Gastroesophageal sphincter (tissue), 4 donors: ENCODE measurements around the gene COX14. TPM values are rescaled to one million over a fixed set of nuclear protein-coding genes. Genes with fewer than 3 reads are reported as not detected.
A peak's percentile ranks its signal among the peaks of the same experiment; 100 is the strongest.
"Not testable (repeated sequence)": the region's sequence is repeated elsewhere in the genome, so short reads cannot be mapped to it uniquely, and the experiment has no call there.

ENCODE experiments used
- ATAC-seq: fragments of 150-250 bp; one replicate; pipeline ENCODE4 v1.9.1; 2016; ENCODE audit warnings: mild to moderate bottlenecking, moderate library complexity
- H3K27ac ChIP-seq, 4 donors: fragments of 200-600 bp; sonication (generic) in 3 of 4; 1 replicate in 3 of 4; 2 replicates in 1 of 4; pipeline ENCODE4 v1.5.1; 2016 to 2019
- H3K27me3 ChIP-seq: fragments of 200-600 bp; sonication (generic); one replicate; pipeline ENCODE4 v1.5.1; 2019
- H3K36me3 ChIP-seq, 2 donors: fragments of 200-600 bp; sonication (generic); one replicate each; pipeline ENCODE4 v1.5.1; 2019; ENCODE audit warnings: control low read depth in 1 of 2
- H3K4me1 ChIP-seq, 3 donors: fragments of 200-600 bp; sonication (generic); 1 replicate in 2 of 3; 2 replicates in 1 of 3; pipeline ENCODE4 v1.5.1; 2016 to 2019; ENCODE audit warnings: control low read depth in 2 of 3
- H3K4me3 ChIP-seq, 2 donors: fragments of 200-600 bp; sonication (generic); one replicate each; pipeline ENCODE4 v1.5.1; 2019; ENCODE audit warnings: mild to moderate bottlenecking in 1 of 2, moderate library complexity in 1 of 2
- H3K9me3 ChIP-seq, 3 donors: fragments of 200-600 bp; sonication (generic); one replicate each; pipeline ENCODE4 v1.5.1; 2017 to 2019; ENCODE audit warnings: control low read depth in 2 of 3
- CTCF ChIP-seq, 4 experiments: fragments of 200-600 bp in 2 of 4; fragments of 450-650 bp in 2 of 4; sonication (generic) in 1 of 4; IDR thresholded peaks; one replicate each; pipeline ENCODE4 v1.5.1; 2017 to 2019; ENCODE audit warnings: antibody characterized with exemption in 4 of 4, mild to moderate bottlenecking in 2 of 4, moderate library complexity in 2 of 4
- EP300 ChIP-seq: sonication (generic); formaldehyde crosslinking; IDR thresholded peaks from one replicate; pipeline ENCODE4 v1.6.1; 2017; ENCODE audit warnings: antibody characterized with exemption, mild to moderate bottlenecking
- POLR2A ChIP-seq, 2 donors: fragments of 450-650 bp; IDR thresholded peaks; one replicate each; pipeline ENCODE4 v1.6.1; 2017; ENCODE audit warnings: antibody characterized with exemption in 2 of 2, mild to moderate bottlenecking in 2 of 2, moderate library complexity in 1 of 2
- POLR2AphosphoS5 ChIP-seq: sonication (generic); formaldehyde crosslinking; IDR thresholded peaks from one replicate; pipeline ENCODE4 v1.6.1; 2017; ENCODE audit warnings: antibody characterized with exemption
- WGBS, 2 donors: methylation state at CpG; one replicate each; pipeline ENCODE4 v1.1.5; 2018; ENCODE audit warnings: low coverage in 1 of 2; 5-methylcytosine and 5-hydroxymethylcytosine counted together
- total RNA-seq, 4 donors: library from RNA; depleted of rRNA; stranded (reverse); fragments of >200 nt; gene quantifications; one replicate each; pipeline ENCODE4 v1.1.0, GENCODE V29; 2016

COX14 gene
- total RNA-seq, 4 donors from 2014 or later = 66.1 to 111 (median 81.0) TPM

- no peak for TF ChIP-seq EP300
- no peak for TF ChIP-seq POLR2AphosphoS5
- no peak for TF ChIP-seq POLR2A (IDR thresholded peaks at IDR 0.05)
- no peak for TF ChIP-seq CTCF (IDR thresholded peaks at IDR 0.05)
- Histone ChIP-seq H3K27me3 (no peaks in the 10 kb centered on the region), H3K27ac (no peak overlapping the region), H3K36me3 (no peaks in the 10 kb centered on the region), H3K4me1 (peaks cover 0 to 23% (median 0%) of the 10 kb centered on the region in 3 donors), H3K4me3 (no peak overlapping the region), H3K9me3 (no peaks in the 10 kb centered on the region)
- no peak for ATAC-seq
- WGBS, 2 donors = 97 to 100% methylated on average over 1 to 5 of the region's 5 CpGs
Observed at GRCh38 chr12:50079771-50080170, 32.3 kb upstream of the COX14 start.

GRCh38 chr12:50081096-50081808, 30.8 kb upstream of the COX14 start:
- Histone ChIP-seq H3K27ac (no peak overlapping the region), H3K4me3 (no peak overlapping the region), H3K9me3 (no peaks in the 10 kb centered on the region), H3K27me3 (no peaks in the 10 kb centered on the region), H3K4me1 (peaks cover 0 to 23% (median 0%) of the 10 kb centered on the region in 3 donors), H3K36me3 (no peaks in the 10 kb centered on the region)
- WGBS, 2 donors = 72% methylated on average over 2 of the region's 46 CpGs; no CpG with 5 or more reads in 1 of the 2 donors
- ATAC-seq = no peak
- no peak for TF ChIP-seq POLR2AphosphoS5

GRCh38 chr12:50082644-50083043, 29.4 kb upstream of the COX14 start:
- peaks cover 0 to 12% of the 10 kb centered on the region in 2 donors for H3K36me3 ChIP-seq
- WGBS, 2 donors = 73% methylated on average over 7 of the region's 7 CpGs; no CpG with 5 or more reads in 1 of the 2 donors
- ATAC-seq = no peak
- no peaks in the 10 kb centered on the region for H3K9me3 ChIP-seq
- TF ChIP-seq CTCF (IDR thresholded peaks at IDR 0.05) = no peak
- peaks cover 0 to 35% (median 0%) of the 10 kb centered on the region in 3 donors for H3K4me1 ChIP-seq
- H3K27me3 ChIP-seq = no peaks in the 10 kb centered on the region
- no peak overlapping the region for H3K27ac ChIP-seq
- H3K4me3 ChIP-seq = no peak overlapping the region

- 82 to 100% methylated on average over 1 of the region's 1 CpG for WGBS, 2 donors
- Histone ChIP-seq H3K27me3 (no peaks in the 10 kb centered on the region), H3K9me3 (no peaks in the 10 kb centered on the region), H3K27ac (no peak overlapping the region), H3K4me3 (no peak overlapping the region), H3K36me3 (peaks cover 0 to 19% of the 10 kb centered on the region in 2 donors), H3K4me1 (peaks cover 0 to 41% (median 0%) of the 10 kb centered on the region in 3 donors)
- TF ChIP-seq POLR2AphosphoS5 (no peak), CTCF (IDR thresholded peaks at IDR 0.05) (no peak), EP300 (no peak), POLR2A (IDR thresholded peaks at IDR 0.05) (no peak)
- no peak for ATAC-seq
Observed at GRCh38 chr12:50083301-50083700, 28.7 kb upstream of the COX14 start.

- H3K27ac ChIP-seq = peak overlapping the region; percentile 89 to 99 (median 94)
- H3K4me1 ChIP-seq = peaks cover 0 to 51% (median 0%) of the 10 kb centered on the region in 3 donors
- not testable (repeated sequence) for ATAC-seq, H3K9me3 ChIP-seq, H3K27me3 ChIP-seq
- peaks cover 0 to 30% of the 10 kb centered on the region in 2 donors for H3K36me3 ChIP-seq
- WGBS, 2 donors = 6 to 25% methylated on average over 2 to 6 of the region's 7 CpGs
- H3K4me3 ChIP-seq = peak overlapping the region; percentile 58 to 73
Observed at GRCh38 chr12:50084409-50084774, 27.6 kb upstream of the COX14 start.
